HEK293 (cell line): ENCODE measurements around the gene PTH2.
"Not testable (repeated sequence)": the region's sequence is repeated elsewhere in the genome, so short reads cannot be mapped to it uniquely, and the experiment has no call there.

ENCODE experiments used
- BCL11A ChIP-seq: fragments of 450-650 bp; formaldehyde crosslinking; IDR thresholded peaks from 2 replicates; pipeline ENCODE4 v1.5.1; 2016; ENCODE audit warnings: low read depth, missing biosample characterization, missing genetic modification characterization
- CTCF ChIP-seq: fragments of 450-650 bp; formaldehyde crosslinking; IDR thresholded peaks from 2 replicates; pipeline ENCODE4 v1.5.1; 2016; ENCODE audit warnings: missing biosample characterization, missing genetic modification characterization
- ZNF600 ChIP-seq: fragments of 450-650 bp; formaldehyde crosslinking; IDR thresholded peaks from 2 replicates; pipeline ENCODE4 v1.5.1; 2016; ENCODE audit warnings: missing biosample characterization, missing genetic modification characterization

- not testable (repeated sequence) for TF ChIP-seq CTCF; ZNF600 (tag by site-specific recombination); BCL11A
Observed at GRCh38 chr19:49373174-49373573, 50.1 kb downstream of the PTH2 start.
